ENCODE results near the gene S100A10. TPM values are rescaled to one million over a fixed set of nuclear protein-coding genes. Genes with fewer than 3 reads are reported as not detected.

Gene S100A10
- total and polyA plus RNA-seq, 8 donors, result 6.4 to 830 (median 165) TPM

DNA sequence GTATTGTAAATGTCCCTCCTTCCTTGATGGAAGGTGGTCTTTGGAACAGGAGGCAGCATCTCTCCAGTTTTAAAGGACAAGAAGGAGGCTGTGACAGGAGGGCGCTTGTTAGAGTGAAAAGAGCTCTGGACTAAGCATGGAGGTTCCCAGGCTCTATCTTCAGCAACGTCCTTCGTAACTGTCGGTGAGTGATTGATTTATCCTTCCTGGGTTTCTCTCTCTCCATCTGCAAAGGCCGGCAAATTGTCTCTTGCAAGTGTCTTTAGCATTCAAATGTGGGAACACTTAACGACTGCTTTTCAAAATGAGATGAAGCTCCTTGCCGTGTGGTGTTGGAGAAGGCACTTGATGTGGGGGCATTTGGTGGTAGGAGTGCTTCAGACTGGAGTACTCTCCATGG lies 27.9 kb upstream of the S100A10 start:
- no peak for DNase-seq
- no peak for TF ChIP-seq EP300 (IDR thresholded peaks at IDR 0.05)
- no peak for TF ChIP-seq POLR2AphosphoS5 (IDR thresholded peaks at IDR 0.05)
- TF ChIP-seq, protein P1, sequence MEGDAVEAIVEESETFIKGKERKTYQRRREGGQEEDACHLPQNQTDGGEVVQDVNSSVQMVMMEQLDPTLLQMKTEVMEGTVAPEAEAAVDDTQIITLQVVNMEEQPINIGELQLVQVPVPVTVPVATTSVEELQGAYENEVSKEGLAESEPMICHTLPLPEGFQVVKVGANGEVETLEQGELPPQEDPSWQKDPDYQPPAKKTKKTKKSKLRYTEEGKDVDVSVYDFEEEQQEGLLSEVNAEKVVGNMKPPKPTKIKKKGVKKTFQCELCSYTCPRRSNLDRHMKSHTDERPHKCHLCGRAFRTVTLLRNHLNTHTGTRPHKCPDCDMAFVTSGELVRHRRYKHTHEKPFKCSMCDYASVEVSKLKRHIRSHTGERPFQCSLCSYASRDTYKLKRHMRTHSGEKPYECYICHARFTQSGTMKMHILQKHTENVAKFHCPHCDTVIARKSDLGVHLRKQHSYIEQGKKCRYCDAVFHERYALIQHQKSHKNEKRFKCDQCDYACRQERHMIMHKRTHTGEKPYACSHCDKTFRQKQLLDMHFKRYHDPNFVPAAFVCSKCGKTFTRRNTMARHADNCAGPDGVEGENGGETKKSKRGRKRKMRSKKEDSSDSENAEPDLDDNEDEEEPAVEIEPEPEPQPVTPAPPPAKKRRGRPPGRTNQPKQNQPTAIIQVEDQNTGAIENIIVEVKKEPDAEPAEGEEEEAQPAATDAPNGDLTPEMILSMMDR (IDR thresholded peaks at IDR 0.05), result no peak
- no peak for TF ChIP-seq POLR2A (IDR thresholded peaks at IDR 0.05)
- no peaks in the 10 kb centered on the region for H3K4me1 ChIP-seq
- H3K27me3 ChIP-seq, result no peaks in the 10 kb centered on the region
- H3K9me3 ChIP-seq, result no peaks in the 10 kb centered on the region
- 79 to 88% (median 87%) methylated on average over 7 of the region's 7 CpGs for WGBS, 5 donors
- no peak overlapping the region for H3K4me3 ChIP-seq
- intact Hi-C loops (cut with DNase I; ENCODE audit: low total_unique reads), result no loop called here
- H3K36me3 ChIP-seq, result no peaks in the 10 kb centered on the region
- H3K27ac ChIP-seq, result no peak overlapping the region

GRCh38 chr1:152020849-152021248 lies 27.2 kb upstream of the S100A10 start:
- intact Hi-C loops (cut with DNase I; ENCODE audit: low total_unique reads), result no loop called here
- TF ChIP-seq POLR2AphosphoS5 (IDR thresholded peaks at IDR 0.05), result no peak
- TF ChIP-seq, protein P1 (IDR thresholded peaks at IDR 0.05), result no peak
- TF ChIP-seq POLR2A (IDR thresholded peaks at IDR 0.05), result no peak
- DNase-seq, result no peak
- H3K4me1 ChIP-seq, result no peaks in the 10 kb centered on the region
- WGBS, 5 donors, result 56 to 74% (median 72%) methylated on average over 3 of the region's 3 CpGs
- H3K4me3 ChIP-seq, result no peak overlapping the region
- no peak overlapping the region for H3K27ac ChIP-seq
- no peaks in the 10 kb centered on the region for H3K36me3 ChIP-seq
- H3K9me3 ChIP-seq, result no peaks in the 10 kb centered on the region
- no peaks in the 10 kb centered on the region for H3K27me3 ChIP-seq

DNA sequence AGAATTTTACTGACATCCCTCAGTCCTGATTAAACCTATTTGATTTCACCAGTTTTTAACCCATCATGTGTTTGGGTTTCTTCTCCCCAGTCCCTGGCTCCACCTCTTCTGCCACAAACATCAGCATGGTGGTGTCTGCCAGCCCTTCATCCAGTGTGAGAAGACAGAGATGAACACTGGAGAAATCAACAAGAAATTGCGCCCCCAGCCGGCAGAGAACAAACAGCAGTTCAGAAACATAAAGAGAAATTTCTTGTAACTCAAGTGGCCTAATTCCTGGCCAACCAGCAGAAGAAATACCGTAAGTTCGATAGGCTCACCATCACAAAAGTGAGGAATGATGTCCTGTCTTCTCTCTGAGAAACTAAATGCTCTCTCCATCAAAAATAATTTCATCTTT lies 24.9 kb upstream of the S100A10 start:
- intact Hi-C loops (cut with DNase I; ENCODE audit: low total_unique reads), result no loop called here
- H3K4me1 ChIP-seq, result no peaks in the 10 kb centered on the region
- WGBS, 5 donors, result 46 to 55% (median 48%) methylated on average over 4 of the region's 4 CpGs

GRCh38 chr1:152015766-152016165 lies 22.1 kb upstream of the S100A10 start:
- no peak for TF ChIP-seq EP300 (IDR thresholded peaks at IDR 0.05)
- TF ChIP-seq POLR2A (IDR thresholded peaks at IDR 0.05), result no peak
- TF ChIP-seq, protein P1 (IDR thresholded peaks at IDR 0.05), result no peak
- TF ChIP-seq POLR2AphosphoS5 (IDR thresholded peaks at IDR 0.05), result no peak
- no peak for DNase-seq
- intact Hi-C loops (cut with DNase I; ENCODE audit: low total_unique reads), result no loop called here
- no peak overlapping the region for H3K27ac ChIP-seq
- no peaks in the 10 kb centered on the region for H3K36me3 ChIP-seq
- no peaks in the 10 kb centered on the region for H3K4me1 ChIP-seq
- peaks cover 0 to 4% (median 0%) of the 10 kb centered on the region in 3 donors for H3K27me3 ChIP-seq
- H3K4me3 ChIP-seq, result no peak overlapping the region
- H3K9me3 ChIP-seq, result no peaks in the 10 kb centered on the region
- WGBS, 5 donors, result 59 to 70% (median 62%) methylated on average over 6 of the region's 6 CpGs

More for the DNA sequence above, 24.9 kb upstream of the S100A10 start:
- Histone ChIP-seq H3K36me3 (no peaks in the 10 kb centered on the region), H3K4me3 (no peak overlapping the region), H3K9me3 (no peaks in the 10 kb centered on the region), H3K27me3 (peaks cover 0 to 4% (median 0%) of the 10 kb centered on the region in 3 donors), H3K27ac (no peak overlapping the region)
- no peak for DNase-seq
- no peak for TF ChIP-seq POLR2AphosphoS5 (IDR thresholded peaks at IDR 0.05)
- no peak for TF ChIP-seq EP300 (IDR thresholded peaks at IDR 0.05)
- no peak for TF ChIP-seq POLR2A (IDR thresholded peaks at IDR 0.05)
- TF ChIP-seq, protein P1 (IDR thresholded peaks at IDR 0.05), result no peak
